Erythroblast (primary cell): ENCODE results near the gene SMG7.

Experiments used
- GATA1 ChIP-seq: IDR thresholded peaks from 2 replicates; pipeline ENCODE4 v1.6.1; 2011; ENCODE audit warnings: low read depth, mild to moderate bottlenecking, control low read depth, low read length, moderate library complexity
- POLR2A ChIP-seq: IDR thresholded peaks from 2 replicates; pipeline ENCODE4 v1.6.1; 2011; ENCODE audit warnings: mild to moderate bottlenecking, low read length

DNA sequence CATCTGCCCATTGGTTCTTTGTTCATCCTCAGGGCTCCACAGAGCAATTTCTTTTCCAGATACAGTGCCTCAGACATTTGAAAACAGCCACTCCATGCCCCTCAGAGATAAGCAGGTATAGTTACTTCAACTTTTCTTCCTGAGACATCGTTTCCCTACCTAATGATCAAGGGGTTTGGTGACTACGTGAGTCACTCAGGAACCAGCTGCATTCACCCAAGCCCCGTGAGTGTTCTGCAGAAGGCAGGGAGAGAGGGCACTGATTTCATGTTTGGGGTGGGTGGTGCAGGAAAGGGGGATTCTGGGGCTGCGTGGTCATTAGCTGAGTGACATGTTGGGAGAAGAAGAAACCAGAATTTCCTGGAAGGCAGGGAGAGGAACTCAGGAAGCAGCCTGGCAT lies 93.0 kb downstream of the SMG7 start:
- no peak for TF ChIP-seq POLR2A
- TF ChIP-seq GATA1: no peak
